Measurements from ENCODE around the gene SCGB1D4.
"Not testable (repeated sequence)": the region's sequence is repeated elsewhere in the genome, so short reads cannot be mapped to it uniquely, and the experiment has no call there.

The SCGB1D4 gene, protein sequence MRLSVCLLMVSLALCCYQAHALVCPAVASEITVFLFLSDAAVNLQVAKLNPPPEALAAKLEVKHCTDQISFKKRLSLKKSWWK

GRCh38 chr11:62298975-62299374 is at the start of gene SCGB1D4:
Gene SCGB1D4, minus strand, starts transcription at chr11:62299075. Its CDS starts 65 bp downstream, at chr11:62299010.
- no peak within 1 kb of the TSS for H3K4me3 ChIP-seq (ENCODE audit: low read depth, low read length)
- no peak for TF ChIP-seq CTCF (IDR thresholded peaks at IDR 0.05; ENCODE audit: low read depth, low read length)
- in situ Hi-C loops (cut with HindIII; ENCODE audit: low sequenced_read_pairs), result no loop called here
- no peak for DNase-seq (ENCODE audit: low read depth, low spot score)

DNA sequence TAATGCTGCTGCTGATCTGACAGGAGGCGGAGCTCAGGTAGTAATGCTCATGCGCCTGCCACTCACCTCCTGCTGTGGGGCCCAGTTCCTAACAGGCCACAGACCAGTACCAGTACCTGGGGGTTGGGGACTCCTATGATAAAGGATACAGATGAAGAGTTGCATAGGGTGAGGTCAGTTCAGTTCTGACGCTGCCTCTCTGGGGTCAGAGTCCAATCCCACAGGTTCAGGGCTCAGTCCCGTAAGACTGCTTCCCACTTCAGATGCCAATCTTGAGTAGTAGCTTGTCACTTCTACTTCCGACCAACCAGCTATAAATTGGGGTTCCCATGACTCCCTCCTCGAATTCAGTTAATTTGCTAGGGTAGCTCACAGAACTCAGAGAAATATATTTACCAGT is 47.0 kb upstream of the SCGB1D4 start:
- in situ Hi-C loops (cut with HindIII; ENCODE audit: low sequenced_read_pairs), result no loop called here
- no peak for DNase-seq (ENCODE audit: low read depth, low spot score)
- H3K4me3 ChIP-seq (ENCODE audit: low read depth, low read length), result no peak overlapping the region
- no peak for TF ChIP-seq CTCF (IDR thresholded peaks at IDR 0.05; ENCODE audit: low read depth, low read length)

GRCh38 chr11:62344210-62344609 is 45.3 kb upstream of the SCGB1D4 start:
- no peak for DNase-seq (ENCODE audit: low read depth, low spot score)
- no peak overlapping the region for H3K4me3 ChIP-seq (ENCODE audit: low read depth, low read length)
- TF ChIP-seq CTCF (IDR thresholded peaks at IDR 0.05; ENCODE audit: low read depth, low read length), result no peak
- in situ Hi-C loops (cut with HindIII; ENCODE audit: low sequenced_read_pairs), result no loop called here

DNA sequence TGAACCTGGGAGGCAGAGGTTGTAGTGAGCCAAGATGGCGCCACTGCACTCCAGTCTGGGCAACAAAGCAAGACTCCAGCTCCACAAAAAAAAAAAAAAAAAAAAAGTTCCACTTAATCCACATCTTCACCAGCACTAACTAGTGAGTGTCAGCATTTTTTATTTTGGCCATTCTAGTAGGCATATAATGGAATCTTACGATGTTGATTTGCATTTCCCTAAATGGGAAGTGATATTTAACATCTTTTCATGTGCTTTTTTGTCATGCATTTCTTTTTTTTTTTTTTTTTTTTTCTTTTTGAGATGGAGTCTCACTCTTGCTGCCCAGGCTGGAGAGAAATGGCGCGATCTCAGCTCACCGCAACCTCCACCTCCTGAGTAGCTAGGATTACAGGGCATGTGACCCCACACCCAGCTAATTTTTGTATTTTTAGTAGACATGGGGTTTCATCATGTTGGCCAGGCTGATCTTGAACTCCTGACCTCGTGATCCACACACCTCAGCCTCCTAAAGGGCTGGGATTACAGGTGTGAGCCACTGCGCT is 44.8 kb upstream of the SCGB1D4 start:
- DNase-seq (ENCODE audit: low read depth, low spot score); in situ Hi-C loops (cut with HindIII; ENCODE audit: low sequenced_read_pairs); H3K4me3 ChIP-seq (ENCODE audit: low read depth, low read length): not testable (repeated sequence)

DNA sequence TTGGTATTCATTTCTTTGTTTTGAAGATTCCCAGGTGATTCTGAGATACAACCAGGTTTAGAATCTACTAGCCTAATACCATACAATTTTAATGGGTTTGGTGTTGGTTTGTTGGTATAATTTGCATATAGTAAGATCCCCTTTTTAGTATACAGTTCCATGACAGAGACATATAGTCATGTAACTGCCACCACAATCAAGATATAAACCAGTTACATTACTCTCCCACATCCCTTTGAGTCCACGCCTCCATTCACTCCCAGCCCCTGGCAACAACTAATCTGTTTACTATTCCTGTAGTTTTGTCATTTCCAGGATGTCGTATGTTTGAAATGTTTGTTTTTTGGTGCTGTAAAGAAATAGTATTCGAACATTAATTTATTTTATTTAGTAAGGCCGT is 42.7 kb upstream of the SCGB1D4 start:
- in situ Hi-C loops (cut with HindIII; ENCODE audit: low sequenced_read_pairs), result no loop called here

DNA sequence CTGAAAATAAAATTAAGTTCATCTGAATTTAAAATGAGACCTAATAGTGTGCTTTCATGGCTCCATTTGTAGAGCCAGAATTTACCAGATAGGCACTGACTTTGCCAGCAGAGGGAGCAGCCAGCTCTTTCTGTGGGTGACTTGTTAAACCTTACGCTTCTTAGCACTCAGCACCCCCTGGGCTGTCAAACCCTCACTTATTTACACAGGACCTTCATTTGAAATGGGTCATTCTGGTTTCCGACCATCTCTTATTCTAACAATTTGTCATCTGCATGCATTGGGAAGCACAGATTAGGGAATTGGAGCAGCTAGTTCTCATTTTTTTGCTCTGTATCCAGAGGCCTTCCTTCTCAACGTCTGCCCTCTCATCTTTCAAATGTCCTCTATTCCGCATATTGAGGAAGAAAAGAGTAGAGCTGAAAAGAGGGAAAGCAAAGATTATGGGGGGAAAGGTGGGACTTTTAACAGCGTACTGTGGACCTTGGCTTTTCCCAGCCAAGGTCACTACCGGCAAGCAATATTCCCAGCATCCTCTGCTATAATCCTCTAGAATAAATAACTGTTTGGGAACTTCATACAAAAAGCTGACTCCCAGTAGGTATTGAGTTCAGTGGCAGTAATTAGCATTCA is 41.5 kb upstream of the SCGB1D4 start:
- peak; percentile 85 for TF ChIP-seq CTCF (IDR thresholded peaks at IDR 0.05; ENCODE audit: low read depth, low read length)
- in situ Hi-C loops (cut with HindIII; ENCODE audit: low sequenced_read_pairs), result no loop called here
- DNase-seq (ENCODE audit: low read depth, low spot score), result peak; percentile 47
- H3K4me3 ChIP-seq (ENCODE audit: low read depth, low read length), result no peak overlapping the region

More for the DNA sequence above, 42.7 kb upstream of the SCGB1D4 start:
- no peak for TF ChIP-seq CTCF (IDR thresholded peaks at IDR 0.05; ENCODE audit: low read depth, low read length)
- DNase-seq (ENCODE audit: low read depth, low spot score), result no peak
- H3K4me3 ChIP-seq (ENCODE audit: low read depth, low read length), result no peak overlapping the region

DNA sequence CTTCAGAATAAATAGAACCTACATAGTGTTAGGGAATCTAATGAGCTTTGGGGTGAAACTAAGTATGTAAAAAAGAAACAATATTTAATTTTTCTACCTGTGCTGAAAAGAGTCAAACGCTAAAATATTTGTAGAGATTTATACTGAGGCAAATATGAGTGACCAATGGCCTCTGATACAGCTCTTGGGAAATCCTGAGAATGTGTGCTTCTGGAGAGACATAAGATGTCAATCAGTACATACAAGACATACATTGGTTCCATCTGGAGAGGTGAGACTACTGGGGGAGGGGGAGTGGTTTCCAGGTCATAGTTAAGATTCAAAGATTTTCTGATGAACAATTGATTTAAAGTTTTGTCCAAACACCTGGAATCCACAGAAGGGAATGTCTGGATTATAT is 39.3 kb upstream of the SCGB1D4 start:
- in situ Hi-C loops (cut with HindIII; ENCODE audit: low sequenced_read_pairs), result no loop called here
- no peak for DNase-seq (ENCODE audit: low read depth, low spot score)
- no peak for TF ChIP-seq CTCF (IDR thresholded peaks at IDR 0.05; ENCODE audit: low read depth, low read length)
- peak overlapping the region; percentile 54 for H3K4me3 ChIP-seq (ENCODE audit: low read depth, low read length)

All from astrocyte of the spinal cord (primary cell).